OCI-LY7 (cell line): Measurements from ENCODE around the gene CNNM2.

Source experiments
- EZH2phosphoT487 ChIP-seq: fragments of 200-600 bp; sonication (generic); IDR thresholded peaks from 2 replicates; pipeline ENCODE4 v1.6.1; 2018; ENCODE audit warnings: low read depth, borderline replicate concordance, mild to moderate bottlenecking, mixed run types, antibody characterized with exemption, low read length, moderate library complexity, mixed read lengths
- TF ChIP-seq, protein P1 (sequence below): fragments of 200-600 bp; sonication (generic); conservative IDR thresholded peaks from 2 replicates; pipeline ENCODE4 v1.5.1; 2014; ENCODE audit warnings: mild to moderate bottlenecking, antibody characterized with exemption, low read length, moderate library complexity, mixed read lengths

DNA sequence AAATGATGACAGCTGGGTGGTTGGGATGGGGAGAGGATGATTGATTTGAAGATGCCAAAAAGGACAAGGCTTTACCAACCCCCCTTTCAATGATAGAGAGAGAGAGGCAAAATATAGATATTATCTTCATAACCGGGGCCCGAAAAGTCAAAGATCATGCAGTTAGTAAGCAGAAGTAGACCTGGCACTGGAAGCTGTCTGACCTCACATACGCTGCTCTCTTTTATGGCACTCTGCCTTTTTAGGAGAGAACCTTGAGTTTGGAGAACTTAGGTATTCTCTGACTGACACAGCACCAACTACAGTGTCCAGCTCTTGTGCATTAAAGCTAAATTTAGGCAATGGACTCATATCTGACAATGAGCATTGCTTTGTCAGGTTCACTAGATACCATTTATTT lies 30.7 kb downstream of the CNNM2 start:
- TF ChIP-seq, protein P1, sequence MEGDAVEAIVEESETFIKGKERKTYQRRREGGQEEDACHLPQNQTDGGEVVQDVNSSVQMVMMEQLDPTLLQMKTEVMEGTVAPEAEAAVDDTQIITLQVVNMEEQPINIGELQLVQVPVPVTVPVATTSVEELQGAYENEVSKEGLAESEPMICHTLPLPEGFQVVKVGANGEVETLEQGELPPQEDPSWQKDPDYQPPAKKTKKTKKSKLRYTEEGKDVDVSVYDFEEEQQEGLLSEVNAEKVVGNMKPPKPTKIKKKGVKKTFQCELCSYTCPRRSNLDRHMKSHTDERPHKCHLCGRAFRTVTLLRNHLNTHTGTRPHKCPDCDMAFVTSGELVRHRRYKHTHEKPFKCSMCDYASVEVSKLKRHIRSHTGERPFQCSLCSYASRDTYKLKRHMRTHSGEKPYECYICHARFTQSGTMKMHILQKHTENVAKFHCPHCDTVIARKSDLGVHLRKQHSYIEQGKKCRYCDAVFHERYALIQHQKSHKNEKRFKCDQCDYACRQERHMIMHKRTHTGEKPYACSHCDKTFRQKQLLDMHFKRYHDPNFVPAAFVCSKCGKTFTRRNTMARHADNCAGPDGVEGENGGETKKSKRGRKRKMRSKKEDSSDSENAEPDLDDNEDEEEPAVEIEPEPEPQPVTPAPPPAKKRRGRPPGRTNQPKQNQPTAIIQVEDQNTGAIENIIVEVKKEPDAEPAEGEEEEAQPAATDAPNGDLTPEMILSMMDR, result no peak
- TF ChIP-seq EZH2phosphoT487, result no peak
